A549 (cell line): ENCODE results near the gene PRMT3. TPM values are rescaled to one million over a fixed set of nuclear protein-coding genes. Genes with fewer than 3 reads are reported as not detected.

Experiments used
- ATAC-seq, 2 experiments: fragments of 200-7000 bp in 1 of 2; fragments of >200 bp in 1 of 2; cut with Nextera tagmentation in 1 of 2; cut with Tn5 transposase in 1 of 2; 3 replicates each; pipeline versions ENCODE4 v1.8.0 to v1.9.1; 2018 to 2020; ENCODE audit warnings: mild to moderate bottlenecking in 1 of 2, moderate library complexity in 1 of 2
- CTCF ChIA-PET: fragments of 300-600 bp; sonication (Branson Sonifier 250); formaldehyde crosslinking; extraction: SDS; loops from one replicate; lab custom pipeline; 2021; ENCODE audit warnings: antibody characterized with exemption, inconsistent platforms; lab: Yijun Ruan, JAX
- POLR2A ChIA-PET: fragments of 350-600 bp; formaldehyde crosslinking; extraction: SDS; loops from one replicate; lab custom pipeline; 2021; ENCODE audit warnings: antibody characterized with exemption, inconsistent platforms; lab: Yijun Ruan, JAX
- DNase-seq, 2 experiments: peaks; one replicate each; pipeline versions ENCODE4 v3.0.0 to v3.0.0-alpha.2; 2011 to 2016; ENCODE audit warnings: low read depth in 1 of 2, low spot score in 1 of 2
- FAIRE-seq: peaks from 2 replicates; lab custom pipeline; 2011; peaks lifted over from hg19 to GRCh38; lab: Jason Lieb, UNC
- H3K27ac ChIP-seq, 2 experiments: fragments of >200 bp; sonication (Bioruptor Twin); formaldehyde crosslinking; 3 replicates each; pipeline ENCODE4 v1.5.1; 2016 to 2017
- H3K4me1 ChIP-seq: fragments of >200 bp; sonication (Bioruptor Twin); formaldehyde crosslinking; 3 replicates; pipeline ENCODE4 v1.6.1; 2016
- H3K4me2 ChIP-seq: fragments of >200 bp; sonication (Bioruptor Twin); formaldehyde crosslinking; 3 replicates; pipeline ENCODE4 v1.6.1; 2016
- H3K4me3 ChIP-seq: fragments of >200 bp; sonication (Bioruptor Twin); formaldehyde crosslinking; 3 replicates; pipeline ENCODE4 v1.5.1; 2016
- H3K9me3 ChIP-seq: fragments of >200 bp; sonication (Bioruptor Twin); formaldehyde crosslinking; 3 replicates; pipeline ENCODE4 v1.6.1; 2016
- BHLHE40 ChIP-seq: IDR thresholded peaks from 2 replicates; pipeline ENCODE4 v1.6.1; 2012; ENCODE audit warnings: low read depth, low read length, inconsistent platforms
- CBX2 ChIP-seq: fragments of 200-600 bp; sonication (generic); IDR thresholded peaks from 2 replicates; pipeline ENCODE4 v1.6.1; 2016; ENCODE audit warnings: low read depth, mild to moderate bottlenecking, borderline replicate concordance
- CEBPB ChIP-seq, 2 experiments: fragments of >200 bp in 1 of 2; sonication (Bioruptor Twin) in 1 of 2; formaldehyde crosslinking in 1 of 2; IDR thresholded peaks; 2 replicates each; pipeline ENCODE4 v1.6.1; 2012 to 2016
- CHD4 ChIP-seq: fragments of 200-600 bp; sonication (generic); IDR thresholded peaks from 2 replicates; pipeline ENCODE4 v1.6.1; 2016; ENCODE audit warnings: antibody characterized with exemption, mild to moderate bottlenecking, borderline replicate concordance
- EHF ChIP-seq: fragments of 250-450 bp; sonication (Bioruptor Pico); IDR thresholded peaks from 2 replicates; pipeline ENCODE4 v1.5.0; 2020; ENCODE audit warnings: mild to moderate bottlenecking
- EHMT2 ChIP-seq: fragments of 200-600 bp; sonication (generic); IDR thresholded peaks from 2 replicates; pipeline ENCODE4 v1.6.1; 2016; ENCODE audit warnings: antibody characterized with exemption, low read depth, mild to moderate bottlenecking, moderate library complexity
- ESRRA ChIP-seq: fragments of 150-350 bp; IDR thresholded peaks from 2 replicates; pipeline ENCODE4 v1.6.1; 2014; ENCODE audit warnings: mild to moderate bottlenecking, low read length, borderline replicate concordance
- HDAC2 ChIP-seq: fragments of 200-600 bp; sonication (generic); IDR thresholded peaks from 2 replicates; pipeline ENCODE4 v1.6.1; 2016
- HEYL ChIP-seq: fragments of 250-450 bp; sonication (Bioruptor Pico); IDR thresholded peaks from 2 replicates; pipeline ENCODE4 v1.8.0; 2021; ENCODE audit warnings: mild to moderate bottlenecking, moderate library complexity
- HOXA7 ChIP-seq: fragments of 250-450 bp; sonication (Bioruptor Pico); IDR thresholded peaks from 2 replicates; pipeline ENCODE4 v1.5.0; 2020; ENCODE audit warnings: mild to moderate bottlenecking, moderate library complexity
- HOXB13 ChIP-seq: fragments of 250-450 bp; sonication (Bioruptor Pico); IDR thresholded peaks from 2 replicates; pipeline ENCODE4 v1.5.0; 2020; ENCODE audit warnings: low read depth, mild to moderate bottlenecking, moderate library complexity
- HOXB5 ChIP-seq: fragments of 250-450 bp; sonication (Bioruptor Pico); IDR thresholded peaks from 2 replicates; pipeline ENCODE4 v1.5.0; 2020; ENCODE audit warnings: mild to moderate bottlenecking, moderate library complexity
- JUN ChIP-seq, 2 experiments: fragments of >200 bp; sonication (Bioruptor Twin); formaldehyde crosslinking; IDR thresholded peaks; 2 replicates in 1 of 2; 3 replicates in 1 of 2; pipeline ENCODE4 v1.6.1; 2016 to 2017
- JUNB ChIP-seq: fragments of >200 bp; sonication (Bioruptor Twin); formaldehyde crosslinking; IDR thresholded peaks from 2 replicates; pipeline ENCODE4 v1.6.1; 2016
- KDM1A ChIP-seq: fragments of 200-600 bp; sonication (generic); IDR thresholded peaks from 2 replicates; pipeline ENCODE4 v1.6.1; 2016; ENCODE audit warnings: low read depth, mild to moderate bottlenecking
- MAFK ChIP-seq: fragments of 450-650 bp; IDR thresholded peaks from 2 replicates; pipeline ENCODE4 v1.6.1; 2014; ENCODE audit not compliant: partially characterized antibody
- MAZ ChIP-seq: fragments of 150-350 bp; IDR thresholded peaks from 2 replicates; pipeline ENCODE4 v1.6.1; 2014; ENCODE audit warnings: antibody characterized with exemption, low read depth, low read length, borderline replicate concordance
- MYC ChIP-seq: IDR thresholded peaks from 2 replicates; pipeline ENCODE4 v1.6.1; 2012; ENCODE audit warnings: mild to moderate bottlenecking, inconsistent platforms, low read length, improper control_type of control experiment, borderline replicate concordance
- NR3C1 ChIP-seq: fragments of >200 bp; sonication (Bioruptor Twin); formaldehyde crosslinking; IDR thresholded peaks from 3 replicates; pipeline ENCODE4 v1.6.1; 2017
- POLR2A ChIP-seq: IDR thresholded peaks from 2 replicates; pipeline ENCODE4 v1.6.1; 2012; ENCODE audit warnings: mild to moderate bottlenecking, low read length
- POLR2AphosphoS2 ChIP-seq: conservative IDR thresholded peaks from 2 replicates; pipeline ENCODE4 v1.6.1; 2012; ENCODE audit warnings: low read length, improper control_type of control experiment, inconsistent platforms
- SMC3 ChIP-seq: fragments of >200 bp; sonication (Bioruptor Twin); formaldehyde crosslinking; IDR thresholded peaks from 3 replicates; pipeline ENCODE4 v1.6.1; 2018; ENCODE audit warnings: inconsistent platforms
- SREBF2 ChIP-seq: fragments of 450-650 bp; IDR thresholded peaks from 2 replicates; pipeline ENCODE4 v1.6.1; 2014; ENCODE audit warnings: mild to moderate bottlenecking, moderate library complexity
- ZC3H11A ChIP-seq: fragments of 450-650 bp; IDR thresholded peaks from 2 replicates; pipeline ENCODE4 v1.6.1; 2014; ENCODE audit warnings: antibody characterized with exemption, mild to moderate bottlenecking
- ZFP36 ChIP-seq: fragments of 450-650 bp; IDR thresholded peaks from 2 replicates; pipeline ENCODE4 v1.6.1; 2014; ENCODE audit warnings: borderline replicate concordance; ENCODE audit not compliant: partially characterized antibody
- ZNF302 ChIP-seq: fragments of 250-450 bp; sonication (Bioruptor Pico); IDR thresholded peaks from 2 replicates; pipeline ENCODE4 v1.9.0; 2021; ENCODE audit warnings: inconsistent platforms, mild to moderate bottlenecking, moderate library complexity
- WGBS: methylation state at CpG from one replicate; pipeline ENCODE4 v1.1.6; 2017; ENCODE audit errors: missing lambda C conversion rate; 5-methylcytosine and 5-hydroxymethylcytosine counted together
- polyA plus RNA-seq, 4 experiments: library from polyadenylated mRNA; depleted of rRNA in 3 of 4; stranded (reverse); fragments of >200 nt; fragmentation: RNase III in 1 of 4; extraction: RNeasy Plus Mini Kit Qiagen cat#74134 plus additional on column Dnase treatment in 1 of 4; gene quantifications; 2 replicates in 3 of 4; 3 replicates in 1 of 4; pipeline ENCODE4 v1.2.3, GENCODE V29; 2011 to 2017
- TF ChIP-seq, protein P1 (sequence below): fragments of 150-350 bp; IDR thresholded peaks from 2 replicates; pipeline ENCODE4 v1.6.1; 2014; ENCODE audit warnings: low read depth, mild to moderate bottlenecking, low read length
- TF ChIP-seq, protein P2 (sequence below): IDR thresholded peaks from 2 replicates; pipeline ENCODE4 v1.6.1; 2012; ENCODE audit warnings: low read depth, borderline replicate concordance
- TF ChIP-seq, protein P3 (sequence below): fragments of >200 bp; sonication (Bioruptor Twin); formaldehyde crosslinking; IDR thresholded peaks from 3 replicates; pipeline ENCODE4 v1.5.1; 2016
- TF ChIP-seq, protein P4 (sequence below): IDR thresholded peaks from 2 replicates; pipeline ENCODE4 v1.6.1; 2012
- TF ChIP-seq, protein P5 (sequence below): IDR thresholded peaks from 2 replicates; pipeline ENCODE4 v1.6.1; 2012
- TF ChIP-seq, protein P6 (sequence below): fragments of 250-450 bp; sonication (Bioruptor Pico); IDR thresholded peaks from 2 replicates; pipeline ENCODE4 v1.5.0; 2020; ENCODE audit warnings: low read depth, mild to moderate bottlenecking, moderate library complexity
- TF ChIP-seq, protein P7 (sequence below): fragments of >200 bp; sonication (Bioruptor Twin); formaldehyde crosslinking; IDR thresholded peaks from 3 replicates; pipeline ENCODE4 v1.6.1; 2016
- TF ChIP-seq, protein P8 (sequence below): fragments of >200 bp; sonication (Bioruptor Twin); formaldehyde crosslinking; IDR thresholded peaks from 2 replicates; pipeline ENCODE4 v1.6.1; 2016

PRMT3 gene
- polyA plus RNA-seq, 2 of the 4 experiments (the other 2 are of a cell fraction): 34.6 to 53.9 TPM

DNA sequence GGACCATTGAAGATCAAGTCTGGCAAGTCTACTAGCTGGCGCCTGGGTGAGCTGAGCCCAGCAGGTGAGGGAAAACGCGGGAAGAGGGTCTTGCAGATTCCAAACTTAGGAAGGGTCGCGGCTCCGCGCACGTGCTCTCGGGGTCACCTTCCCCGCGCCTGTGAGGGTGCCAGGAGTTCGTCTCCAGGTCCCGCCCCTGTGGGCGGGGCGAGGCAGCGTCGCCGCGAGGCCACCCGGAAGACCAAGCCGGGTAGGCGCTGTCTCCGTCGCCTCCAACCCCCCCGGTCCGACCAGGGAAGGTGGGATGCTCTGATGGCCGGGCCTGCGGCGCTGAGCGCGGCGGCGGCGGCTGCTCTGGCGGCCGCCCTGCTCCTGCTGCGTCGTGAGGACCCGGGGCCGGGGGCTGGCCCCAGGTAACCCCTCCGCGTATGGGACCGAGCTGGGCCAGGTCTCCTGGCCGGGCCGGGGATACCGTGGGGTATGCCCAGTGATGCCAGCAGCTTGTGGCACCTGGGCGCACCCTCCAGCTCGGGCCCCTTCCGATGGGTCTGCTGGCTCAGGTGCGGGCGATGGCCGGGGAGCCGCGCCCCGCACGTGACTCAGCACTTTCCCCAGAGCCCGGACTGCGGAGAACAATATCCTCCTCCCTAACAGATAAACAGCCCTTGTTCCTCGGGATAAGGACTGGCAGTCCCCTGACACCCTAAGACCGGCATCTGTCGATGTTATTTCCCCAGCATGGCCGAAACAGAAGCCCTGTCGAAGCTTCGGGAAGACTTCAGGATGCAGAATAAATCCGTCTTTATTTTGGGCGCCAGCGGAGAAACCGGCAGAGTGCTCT is 23.8 kb upstream of the PRMT3 start, which contains the start of gene HTATIP2:
Gene HTATIP2 (plus strand): TSS at position 215 of the 841 bp plus-strand sequence. CDS start 524 bp downstream, at position 739.
- H3K27ac ChIP-seq: peak within 1 kb of the TSS; percentile 92 to 100
- peak within 1 kb of the TSS; percentile 96 for H3K4me2 ChIP-seq
- no peaks in the 10 kb centered on the region for H3K9me3 ChIP-seq
- peak within 1 kb of the TSS; percentile 63 for H3K4me3 ChIP-seq
- 2% methylated on average over 44 of the region's 68 CpGs for WGBS
- ATAC-seq: peak; percentile 84 to 87
- FAIRE-seq: no peak
- ChIA-PET POLR2A (interaction anchor here (0.6 to 1.7 kb wide), 2 partner anchors 230 to 445 kb away, joined by 4 to 6 read pairs; no protein-coding TSS in a partner anchor), CTCF (interaction anchor here (0.6 to 2.1 kb wide), 8 partner anchors 10 to 246 kb away, joined by 3 to 13 read pairs (median 4); no protein-coding TSS in a partner anchor)
- peak; percentile 66 to 68 for DNase-seq
- H3K4me1 ChIP-seq: peaks cover 46% of the 10 kb centered on the region
- TF ChIP-seq, protein P1, sequence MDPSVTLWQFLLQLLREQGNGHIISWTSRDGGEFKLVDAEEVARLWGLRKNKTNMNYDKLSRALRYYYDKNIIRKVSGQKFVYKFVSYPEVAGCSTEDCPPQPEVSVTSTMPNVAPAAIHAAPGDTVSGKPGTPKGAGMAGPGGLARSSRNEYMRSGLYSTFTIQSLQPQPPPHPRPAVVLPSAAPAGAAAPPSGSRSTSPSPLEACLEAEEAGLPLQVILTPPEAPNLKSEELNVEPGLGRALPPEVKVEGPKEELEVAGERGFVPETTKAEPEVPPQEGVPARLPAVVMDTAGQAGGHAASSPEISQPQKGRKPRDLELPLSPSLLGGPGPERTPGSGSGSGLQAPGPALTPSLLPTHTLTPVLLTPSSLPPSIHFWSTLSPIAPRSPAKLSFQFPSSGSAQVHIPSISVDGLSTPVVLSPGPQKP: no peak
- no peak for TF ChIP-seq HEYL
- TF ChIP-seq, protein P2, sequence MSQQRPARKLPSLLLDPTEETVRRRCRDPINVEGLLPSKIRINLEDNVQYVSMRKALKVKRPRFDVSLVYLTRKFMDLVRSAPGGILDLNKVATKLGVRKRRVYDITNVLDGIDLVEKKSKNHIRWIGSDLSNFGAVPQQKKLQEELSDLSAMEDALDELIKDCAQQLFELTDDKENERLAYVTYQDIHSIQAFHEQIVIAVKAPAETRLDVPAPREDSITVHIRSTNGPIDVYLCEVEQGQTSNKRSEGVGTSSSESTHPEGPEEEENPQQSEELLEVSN: peak; percentile 96
- no peak for TF ChIP-seq HDAC2
- TF ChIP-seq CEBPB (IDR thresholded peaks at IDR 0.05): no peak
- peak; percentile 58 for TF ChIP-seq POLR2A
- TF ChIP-seq EHMT2: no peak
- no peak for TF ChIP-seq CHD4
- TF ChIP-seq MAZ: no peak
- no peak for TF ChIP-seq SREBF2
- TF ChIP-seq, protein P3, sequence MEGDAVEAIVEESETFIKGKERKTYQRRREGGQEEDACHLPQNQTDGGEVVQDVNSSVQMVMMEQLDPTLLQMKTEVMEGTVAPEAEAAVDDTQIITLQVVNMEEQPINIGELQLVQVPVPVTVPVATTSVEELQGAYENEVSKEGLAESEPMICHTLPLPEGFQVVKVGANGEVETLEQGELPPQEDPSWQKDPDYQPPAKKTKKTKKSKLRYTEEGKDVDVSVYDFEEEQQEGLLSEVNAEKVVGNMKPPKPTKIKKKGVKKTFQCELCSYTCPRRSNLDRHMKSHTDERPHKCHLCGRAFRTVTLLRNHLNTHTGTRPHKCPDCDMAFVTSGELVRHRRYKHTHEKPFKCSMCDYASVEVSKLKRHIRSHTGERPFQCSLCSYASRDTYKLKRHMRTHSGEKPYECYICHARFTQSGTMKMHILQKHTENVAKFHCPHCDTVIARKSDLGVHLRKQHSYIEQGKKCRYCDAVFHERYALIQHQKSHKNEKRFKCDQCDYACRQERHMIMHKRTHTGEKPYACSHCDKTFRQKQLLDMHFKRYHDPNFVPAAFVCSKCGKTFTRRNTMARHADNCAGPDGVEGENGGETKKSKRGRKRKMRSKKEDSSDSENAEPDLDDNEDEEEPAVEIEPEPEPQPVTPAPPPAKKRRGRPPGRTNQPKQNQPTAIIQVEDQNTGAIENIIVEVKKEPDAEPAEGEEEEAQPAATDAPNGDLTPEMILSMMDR: no peak
- no peak for TF ChIP-seq SMC3
- TF ChIP-seq, protein P4, sequence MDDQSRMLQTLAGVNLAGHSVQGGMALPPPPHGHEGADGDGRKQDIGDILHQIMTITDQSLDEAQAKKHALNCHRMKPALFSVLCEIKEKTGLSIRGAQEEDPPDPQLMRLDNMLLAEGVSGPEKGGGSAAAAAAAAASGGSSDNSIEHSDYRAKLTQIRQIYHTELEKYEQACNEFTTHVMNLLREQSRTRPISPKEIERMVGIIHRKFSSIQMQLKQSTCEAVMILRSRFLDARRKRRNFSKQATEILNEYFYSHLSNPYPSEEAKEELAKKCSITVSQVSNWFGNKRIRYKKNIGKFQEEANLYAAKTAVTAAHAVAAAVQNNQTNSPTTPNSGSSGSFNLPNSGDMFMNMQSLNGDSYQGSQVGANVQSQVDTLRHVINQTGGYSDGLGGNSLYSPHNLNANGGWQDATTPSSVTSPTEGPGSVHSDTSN: no peak
- TF ChIP-seq ESRRA: no peak; the same call in 1 of the 2 replicates
- TF ChIP-seq HOXA7: no peak
- peak; percentile 79; the same call in 1 of the 2 replicates for TF ChIP-seq HOXB13
- TF ChIP-seq EHF (CRISPR knock-in tag): no peak
- no peak for TF ChIP-seq ZC3H11A
- peak; percentile 73 to 77; a peak in 4 of 5 replicates for TF ChIP-seq JUN (IDR thresholded peaks at IDR 0.05)
- no peak for TF ChIP-seq ZFP36
- TF ChIP-seq, protein P5, sequence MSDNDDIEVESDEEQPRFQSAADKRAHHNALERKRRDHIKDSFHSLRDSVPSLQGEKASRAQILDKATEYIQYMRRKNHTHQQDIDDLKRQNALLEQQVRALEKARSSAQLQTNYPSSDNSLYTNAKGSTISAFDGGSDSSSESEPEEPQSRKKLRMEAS: peak; percentile 97
- no peak for TF ChIP-seq BHLHE40
- peak; percentile 75 for TF ChIP-seq MYC
- peak; percentile 99 for TF ChIP-seq MAFK
- TF ChIP-seq POLR2AphosphoS2: no peak
- TF ChIP-seq, protein P6, sequence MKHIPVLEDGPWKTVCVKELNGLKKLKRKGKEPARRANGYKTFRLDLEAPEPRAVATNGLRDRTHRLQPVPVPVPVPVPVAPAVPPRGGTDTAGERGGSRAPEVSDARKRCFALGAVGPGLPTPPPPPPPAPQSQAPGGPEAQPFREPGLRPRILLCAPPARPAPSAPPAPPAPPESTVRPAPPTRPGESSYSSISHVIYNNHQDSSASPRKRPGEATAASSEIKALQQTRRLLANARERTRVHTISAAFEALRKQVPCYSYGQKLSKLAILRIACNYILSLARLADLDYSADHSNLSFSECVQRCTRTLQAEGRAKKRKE (CRISPR knock-in tag): peak; percentile 57; the same call in 1 of the 2 replicates
- TF ChIP-seq, protein P7, sequence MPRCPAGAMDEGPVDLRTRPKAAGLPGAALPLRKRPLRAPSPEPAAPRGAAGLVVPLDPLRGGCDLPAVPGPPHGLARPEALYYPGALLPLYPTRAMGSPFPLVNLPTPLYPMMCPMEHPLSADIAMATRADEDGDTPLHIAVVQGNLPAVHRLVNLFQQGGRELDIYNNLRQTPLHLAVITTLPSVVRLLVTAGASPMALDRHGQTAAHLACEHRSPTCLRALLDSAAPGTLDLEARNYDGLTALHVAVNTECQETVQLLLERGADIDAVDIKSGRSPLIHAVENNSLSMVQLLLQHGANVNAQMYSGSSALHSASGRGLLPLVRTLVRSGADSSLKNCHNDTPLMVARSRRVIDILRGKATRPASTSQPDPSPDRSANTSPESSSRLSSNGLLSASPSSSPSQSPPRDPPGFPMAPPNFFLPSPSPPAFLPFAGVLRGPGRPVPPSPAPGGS: peak; percentile 46; the same call in 1 of the 3 replicates
- no peak for TF ChIP-seq NR3C1
- peak; percentile 71; the same call in 1 of the 2 replicates for TF ChIP-seq HOXB5 (CRISPR knock-in tag)
- TF ChIP-seq JUNB: no peak
- TF ChIP-seq, protein P8, sequence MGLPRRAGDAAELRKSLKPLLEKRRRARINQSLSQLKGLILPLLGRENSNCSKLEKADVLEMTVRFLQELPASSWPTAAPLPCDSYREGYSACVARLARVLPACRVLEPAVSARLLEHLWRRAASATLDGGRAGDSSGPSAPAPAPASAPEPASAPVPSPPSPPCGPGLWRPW: no peak
- 0 out of 2 replicates have a peak, but pooled peaks have one; percentile 29 for TF ChIP-seq ZNF302 (CRISPR knock-in tag)
- TF ChIP-seq KDM1A: no peak; the same call in 1 of the 2 replicates
- TF ChIP-seq CBX2: no peak
